ENCODE results near the gene TXLNG.

The TXLNG gene

DNA sequence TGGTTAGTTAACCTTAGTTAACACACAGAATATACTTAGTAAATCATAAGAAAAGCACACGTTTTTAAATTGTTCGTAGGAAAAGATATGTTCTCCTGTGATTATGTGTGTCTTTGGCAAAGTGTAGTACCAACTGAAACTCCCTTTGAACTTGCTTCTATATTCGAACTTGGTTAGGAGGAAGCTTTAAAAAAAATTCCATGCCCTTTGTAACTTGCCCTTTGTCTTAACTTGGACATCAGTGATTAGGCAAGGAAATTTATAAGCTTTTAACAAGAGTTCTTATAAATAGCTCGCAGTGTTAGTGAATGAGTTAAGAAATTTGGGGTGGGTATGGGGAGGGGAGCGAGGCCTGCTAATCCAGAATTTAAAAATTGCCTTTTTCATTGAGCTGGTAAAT, 33.4 kb downstream of the TXLNG start:
- TF ChIP-seq, protein P1, sequence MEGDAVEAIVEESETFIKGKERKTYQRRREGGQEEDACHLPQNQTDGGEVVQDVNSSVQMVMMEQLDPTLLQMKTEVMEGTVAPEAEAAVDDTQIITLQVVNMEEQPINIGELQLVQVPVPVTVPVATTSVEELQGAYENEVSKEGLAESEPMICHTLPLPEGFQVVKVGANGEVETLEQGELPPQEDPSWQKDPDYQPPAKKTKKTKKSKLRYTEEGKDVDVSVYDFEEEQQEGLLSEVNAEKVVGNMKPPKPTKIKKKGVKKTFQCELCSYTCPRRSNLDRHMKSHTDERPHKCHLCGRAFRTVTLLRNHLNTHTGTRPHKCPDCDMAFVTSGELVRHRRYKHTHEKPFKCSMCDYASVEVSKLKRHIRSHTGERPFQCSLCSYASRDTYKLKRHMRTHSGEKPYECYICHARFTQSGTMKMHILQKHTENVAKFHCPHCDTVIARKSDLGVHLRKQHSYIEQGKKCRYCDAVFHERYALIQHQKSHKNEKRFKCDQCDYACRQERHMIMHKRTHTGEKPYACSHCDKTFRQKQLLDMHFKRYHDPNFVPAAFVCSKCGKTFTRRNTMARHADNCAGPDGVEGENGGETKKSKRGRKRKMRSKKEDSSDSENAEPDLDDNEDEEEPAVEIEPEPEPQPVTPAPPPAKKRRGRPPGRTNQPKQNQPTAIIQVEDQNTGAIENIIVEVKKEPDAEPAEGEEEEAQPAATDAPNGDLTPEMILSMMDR (IDR thresholded peaks at IDR 0.05; ENCODE audit: extremely low read depth, insufficient read depth, missing control alignments) = no peak
- in situ Hi-C loops (cut with MboI; ENCODE audit: low pct_unique_long_range_greater_than_20kb, low sequenced_read_pairs, unreplicated experiment) = no loop called here
- no peak for DNase-seq (ENCODE audit: low spot score)

DNA sequence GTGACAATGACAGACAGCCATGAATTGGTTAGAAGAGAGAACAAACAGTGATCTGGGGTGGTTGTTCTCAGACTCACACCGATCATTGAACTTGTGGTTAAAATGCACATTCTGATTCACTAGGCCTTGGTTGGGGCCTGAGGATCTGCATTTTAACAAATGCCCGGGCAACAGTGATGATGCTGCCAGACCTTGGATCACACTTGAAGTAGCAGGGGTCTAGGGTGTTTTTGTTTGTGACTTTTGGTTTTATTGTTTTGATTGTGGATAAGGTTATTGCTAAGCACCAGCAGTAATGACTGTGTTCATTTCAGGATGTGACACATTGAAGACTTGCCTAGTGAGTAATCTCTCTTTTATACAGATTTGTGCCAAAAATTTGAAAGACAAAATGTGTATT, 36.5 kb downstream of the TXLNG start:
- TF ChIP-seq, protein P1 (IDR thresholded peaks at IDR 0.05; ENCODE audit: extremely low read depth, insufficient read depth, missing control alignments) = no peak
- in situ Hi-C loops (cut with MboI; ENCODE audit: low pct_unique_long_range_greater_than_20kb, low sequenced_read_pairs, unreplicated experiment) = no loop called here
- DNase-seq (ENCODE audit: low spot score) = no peak

DNA sequence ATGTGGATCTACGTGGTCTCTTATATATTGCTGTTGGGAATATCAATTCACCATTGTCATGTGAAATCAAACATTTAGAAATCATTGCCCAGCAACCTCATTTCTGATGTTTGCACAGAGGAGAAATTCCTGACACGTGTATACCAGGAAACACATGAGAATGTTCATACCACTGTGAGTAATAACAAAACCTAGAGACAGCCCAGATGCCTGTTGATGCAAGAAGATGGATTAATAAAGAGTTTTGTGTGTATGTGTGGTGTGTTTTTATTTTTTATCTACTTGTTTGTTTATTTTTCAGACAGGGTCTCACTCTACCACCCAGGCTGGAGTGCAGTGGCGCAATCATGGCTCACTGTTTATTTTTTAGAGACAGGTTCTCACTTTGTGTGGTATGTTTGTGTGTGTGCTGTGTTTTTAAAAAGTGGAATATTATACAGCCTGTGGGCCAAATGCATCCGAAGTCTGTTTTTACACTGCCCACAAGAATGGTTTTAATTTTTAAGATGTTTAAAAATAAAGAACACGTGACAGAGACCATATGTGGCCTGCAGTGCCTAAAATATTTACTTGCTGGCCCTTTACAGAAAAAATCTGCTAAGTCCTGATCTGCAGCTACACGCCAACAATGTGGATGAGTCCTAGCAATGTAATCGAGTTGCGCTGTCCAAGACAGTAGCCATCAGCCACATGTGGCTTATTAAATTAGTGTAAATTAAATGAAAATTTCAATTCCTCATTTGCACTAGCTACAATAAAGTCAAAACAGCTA, 39.2 kb downstream of the TXLNG start:
- no peak for DNase-seq (ENCODE audit: low spot score)
- TF ChIP-seq, protein P1 (IDR thresholded peaks at IDR 0.05; ENCODE audit: extremely low read depth, insufficient read depth, missing control alignments) = no peak
- in situ Hi-C loops (cut with MboI; ENCODE audit: low pct_unique_long_range_greater_than_20kb, low sequenced_read_pairs, unreplicated experiment) = no loop called here

DNA sequence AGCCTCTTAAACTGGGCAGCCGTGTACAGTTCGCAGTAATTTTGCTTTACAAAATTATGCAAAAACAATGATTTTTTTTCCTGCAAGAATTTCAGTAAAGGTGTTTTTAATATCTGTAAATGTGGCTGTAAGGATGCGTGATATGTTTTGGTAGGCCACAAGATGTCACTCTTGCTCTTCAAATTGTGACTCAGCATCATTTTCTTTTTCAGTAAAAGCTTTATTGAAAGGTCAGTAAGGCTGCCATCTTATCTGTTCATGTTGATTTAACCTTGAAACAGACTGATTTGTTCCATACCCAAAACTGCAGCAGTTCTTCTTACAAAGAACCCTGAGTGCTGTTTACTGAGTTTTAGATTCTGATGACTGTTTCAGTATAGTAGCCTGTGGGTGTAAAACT, 39.9 kb downstream of the TXLNG start:
- TF ChIP-seq, protein P1 (IDR thresholded peaks at IDR 0.05; ENCODE audit: extremely low read depth, insufficient read depth, missing control alignments) = peak; percentile 61
- in situ Hi-C loops (cut with MboI; ENCODE audit: low pct_unique_long_range_greater_than_20kb, low sequenced_read_pairs, unreplicated experiment) = no loop called here
- peak; percentile 44 for DNase-seq (ENCODE audit: low spot score)

- TF ChIP-seq, protein P1 (IDR thresholded peaks at IDR 0.05; ENCODE audit: extremely low read depth, insufficient read depth, missing control alignments) = no peak
- in situ Hi-C loops (cut with MboI; ENCODE audit: low pct_unique_long_range_greater_than_20kb, low sequenced_read_pairs, unreplicated experiment) = no loop called here
- DNase-seq (ENCODE audit: low spot score) = no peak
These were observed 41.0 kb downstream of the TXLNG start for GRCh38 chrX:16827225-16827624.

GRCh38 chrX:16828124-16828908, 42.0 kb downstream of the TXLNG start:
- in situ Hi-C loops (cut with MboI; ENCODE audit: low pct_unique_long_range_greater_than_20kb, low sequenced_read_pairs, unreplicated experiment) = no loop called here
- no peak for DNase-seq (ENCODE audit: low spot score)
- TF ChIP-seq, protein P1 (IDR thresholded peaks at IDR 0.05; ENCODE audit: extremely low read depth, insufficient read depth, missing control alignments) = no peak

Measured in GM13977 (cell line).